Glutamatergic neuron (in vitro differentiated cells): ENCODE measurements around the gene PCDHGA2. TPM values are rescaled to one million over a fixed set of nuclear protein-coding genes. Genes with fewer than 3 reads are reported as not detected.

Experiments
- DNase-seq: peaks from one replicate; pipeline ENCODE4 v3.0.0; 2022
- H3K27ac Mint-ChIP-seq: one replicate; pipeline ENCODE4 v1.8.0; 2020; ENCODE audit warnings: mild to moderate bottlenecking, mixed read lengths, inconsistent platforms; ENCODE audit not compliant: unreplicated experiment
- H3K27me3 Mint-ChIP-seq: one replicate; pipeline ENCODE4 v1.8.0; 2020; ENCODE audit warnings: mild to moderate bottlenecking, moderate library complexity, mixed read lengths, inconsistent platforms; ENCODE audit not compliant: unreplicated experiment
- H3K36me3 Mint-ChIP-seq: one replicate; pipeline ENCODE4 v1.8.0; 2020; ENCODE audit warnings: mild to moderate bottlenecking, mixed read lengths, inconsistent platforms; ENCODE audit not compliant: unreplicated experiment
- H3K4me1 Mint-ChIP-seq: one replicate; pipeline ENCODE4 v1.8.0; 2020; ENCODE audit warnings: mild to moderate bottlenecking, low read depth, mixed read lengths, inconsistent platforms; ENCODE audit not compliant: unreplicated experiment
- H3K4me3 Mint-ChIP-seq: one replicate; pipeline ENCODE4 v1.8.0; 2020; ENCODE audit warnings: mild to moderate bottlenecking, mixed read lengths, inconsistent platforms; ENCODE audit not compliant: unreplicated experiment
- H3K9me3 Mint-ChIP-seq: one replicate; pipeline ENCODE4 v1.8.0; 2020; ENCODE audit warnings: mild to moderate bottlenecking, moderate library complexity, mixed read lengths, inconsistent platforms; ENCODE audit not compliant: unreplicated experiment
- total RNA-seq: library from RNA; stranded (reverse); fragmentation: NEBNext Ultra II Directional; extraction: Animal tissue kit (Norgen Biotek cat#: 25700); gene quantifications from one replicate; pipeline ENCODE4 v1.2.1, GENCODE V29; 2021; ENCODE audit not compliant: unreplicated experiment
- TF ChIP-seq, protein P1 (sequence below): fragments of 200-600 bp; sonication (generic); IDR thresholded peaks from one replicate; pipeline ENCODE4 v1.5.0; 2021; ENCODE audit not compliant: partially characterized antibody, unreplicated experiment

Gene PCDHGA2
- total RNA-seq, 1 donor from 2014 or later: 3.0 TPM

DNA sequence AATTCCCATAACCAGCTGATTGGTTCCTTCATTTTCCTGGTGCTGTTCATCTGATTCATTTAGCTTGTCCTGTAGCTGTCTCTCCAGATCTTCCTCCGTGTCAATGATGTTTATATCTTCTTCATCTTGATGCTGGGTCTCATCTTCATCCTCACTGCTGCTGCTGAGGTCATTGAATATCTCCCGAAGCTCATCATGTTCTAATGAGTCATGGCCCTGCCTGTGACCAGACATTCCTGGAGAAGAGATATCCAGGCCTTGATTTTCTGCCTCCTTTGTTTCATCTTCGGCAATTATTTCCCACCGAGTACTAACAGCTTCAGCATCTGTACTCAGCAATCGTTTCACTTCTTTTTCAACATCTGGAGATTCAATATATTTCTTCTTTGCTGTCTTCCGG is 19.4 kb upstream of the PCDHGA2 start:
- H3K4me3 Mint-ChIP-seq: peak overlapping the region; percentile 95
- DNase-seq: no peak
- H3K27me3 Mint-ChIP-seq: peaks cover 14% of the 10 kb centered on the region
- H3K9me3 Mint-ChIP-seq: peaks cover 44% of the 10 kb centered on the region
- TF ChIP-seq, protein P1, sequence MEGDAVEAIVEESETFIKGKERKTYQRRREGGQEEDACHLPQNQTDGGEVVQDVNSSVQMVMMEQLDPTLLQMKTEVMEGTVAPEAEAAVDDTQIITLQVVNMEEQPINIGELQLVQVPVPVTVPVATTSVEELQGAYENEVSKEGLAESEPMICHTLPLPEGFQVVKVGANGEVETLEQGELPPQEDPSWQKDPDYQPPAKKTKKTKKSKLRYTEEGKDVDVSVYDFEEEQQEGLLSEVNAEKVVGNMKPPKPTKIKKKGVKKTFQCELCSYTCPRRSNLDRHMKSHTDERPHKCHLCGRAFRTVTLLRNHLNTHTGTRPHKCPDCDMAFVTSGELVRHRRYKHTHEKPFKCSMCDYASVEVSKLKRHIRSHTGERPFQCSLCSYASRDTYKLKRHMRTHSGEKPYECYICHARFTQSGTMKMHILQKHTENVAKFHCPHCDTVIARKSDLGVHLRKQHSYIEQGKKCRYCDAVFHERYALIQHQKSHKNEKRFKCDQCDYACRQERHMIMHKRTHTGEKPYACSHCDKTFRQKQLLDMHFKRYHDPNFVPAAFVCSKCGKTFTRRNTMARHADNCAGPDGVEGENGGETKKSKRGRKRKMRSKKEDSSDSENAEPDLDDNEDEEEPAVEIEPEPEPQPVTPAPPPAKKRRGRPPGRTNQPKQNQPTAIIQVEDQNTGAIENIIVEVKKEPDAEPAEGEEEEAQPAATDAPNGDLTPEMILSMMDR: no peak
- peak overlapping the region; percentile 99 for H3K27ac Mint-ChIP-seq
- H3K36me3 Mint-ChIP-seq: peaks cover 48% of the 10 kb centered on the region
- H3K4me1 Mint-ChIP-seq: peaks cover 2% of the 10 kb centered on the region

DNA sequence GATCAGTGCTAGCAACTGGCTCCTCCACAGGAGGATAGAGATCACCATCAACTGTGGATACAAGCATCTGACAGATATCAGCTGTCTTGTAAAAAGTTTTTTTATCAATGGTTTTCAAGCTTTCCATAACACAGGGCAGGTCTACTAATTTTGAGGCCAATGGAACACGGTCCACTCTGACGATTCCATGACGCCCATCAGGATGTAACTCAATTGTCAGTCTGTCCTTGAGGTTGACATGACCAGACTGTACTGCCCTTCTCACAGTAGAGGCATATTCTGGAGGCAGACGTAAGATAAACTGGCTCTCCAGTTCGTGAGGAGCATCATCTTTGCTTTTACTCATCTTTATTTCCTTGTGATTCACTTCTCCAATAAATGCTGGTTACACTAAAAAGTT is 18.9 kb upstream of the PCDHGA2 start:
- Mint-ChIP-seq H3K27ac (peak overlapping the region; percentile 99), H3K27me3 (peaks cover 14% of the 10 kb centered on the region), H3K9me3 (peaks cover 44% of the 10 kb centered on the region), H3K36me3 (peaks cover 43% of the 10 kb centered on the region), H3K4me3 (peak overlapping the region; percentile 95), H3K4me1 (peaks cover 2% of the 10 kb centered on the region)
- DNase-seq: no peak
- TF ChIP-seq, protein P1: no peak

DNA sequence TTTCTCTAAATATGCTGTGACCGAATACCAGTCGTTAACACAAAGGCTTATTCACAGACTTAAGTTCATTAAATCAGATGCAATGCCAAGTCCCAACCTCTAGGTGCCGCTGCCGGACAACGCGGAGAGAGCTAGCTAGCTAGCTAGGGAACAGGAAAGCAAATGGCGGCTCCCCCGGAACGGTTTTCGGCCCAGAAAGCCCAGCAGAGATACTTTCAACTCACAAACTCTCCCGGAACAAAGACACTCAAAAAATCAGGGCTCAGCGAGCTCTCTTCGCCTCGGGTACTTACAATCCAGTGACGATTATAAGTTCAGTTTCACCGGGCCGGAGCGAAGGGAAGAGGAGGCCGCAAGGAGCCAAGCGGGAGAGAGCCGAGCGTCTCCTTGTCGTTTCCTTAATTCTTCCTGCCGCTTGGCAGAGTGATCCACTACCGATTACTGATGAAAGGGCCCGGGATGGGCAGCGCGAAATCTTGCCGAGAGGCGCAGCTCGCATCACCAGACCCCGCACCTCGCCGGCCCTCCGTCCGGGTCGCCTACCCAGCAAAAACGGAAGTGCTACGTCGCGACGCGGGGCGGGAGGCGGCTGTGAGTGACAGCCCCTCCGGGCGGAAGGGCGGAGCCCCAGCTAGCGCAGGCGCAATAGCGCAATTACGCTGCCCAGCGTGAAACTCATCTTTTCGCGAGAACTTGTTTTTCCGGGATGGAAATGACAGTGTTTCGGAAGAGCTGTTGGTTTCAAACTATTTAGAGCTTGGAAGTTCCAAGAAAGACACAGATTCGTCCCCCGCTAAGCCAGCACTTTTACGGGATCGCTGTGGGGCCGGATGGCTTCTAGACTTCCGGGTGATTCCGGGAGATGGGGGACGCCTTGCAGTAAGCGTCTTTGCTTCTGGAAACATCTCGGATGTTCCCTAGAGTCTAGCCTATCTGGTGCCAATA is 18.1 kb upstream of the PCDHGA2 start, which contains the start of gene TAF7:
TSS of gene TAF7 (minus strand) at position 560 of the 945 bp plus-strand sequence. CDS start 740 bp downstream, outside the sequence.
- Mint-ChIP-seq H3K4me3 (peak within 1 kb of the TSS; percentile 95), H3K9me3 (peaks cover 39% of the 10 kb centered on the region), H3K27me3 (peaks cover 14% of the 10 kb centered on the region), H3K4me1 (peaks cover 2% of the 10 kb centered on the region), H3K27ac (peak within 1 kb of the TSS; percentile 99), H3K36me3 (peaks cover 35% of the 10 kb centered on the region)
- DNase-seq: peak; percentile 95
- TF ChIP-seq, protein P1: peak; percentile 89

DNA sequence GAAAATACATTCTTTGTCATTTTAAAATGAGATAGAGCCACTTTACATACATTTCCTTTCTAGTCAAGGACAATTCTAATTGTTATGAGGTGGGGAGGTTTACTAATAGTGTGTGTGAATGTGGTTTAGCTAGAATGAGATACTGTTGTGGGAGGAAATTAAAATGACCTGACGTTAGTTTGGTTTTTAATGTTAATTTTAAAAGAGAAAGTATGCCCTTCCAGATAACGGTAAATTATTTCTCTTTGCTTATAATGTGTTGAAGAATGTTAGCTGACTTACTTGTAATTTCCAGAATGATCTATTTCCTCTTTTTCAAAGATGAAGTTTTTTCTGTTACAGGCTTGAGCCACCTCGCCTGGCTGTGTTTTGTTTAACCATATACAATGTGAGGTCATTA is 16.3 kb upstream of the PCDHGA2 start:
- H3K27ac Mint-ChIP-seq: no peak overlapping the region
- H3K4me3 Mint-ChIP-seq: peak overlapping the region; percentile 95
- peaks cover 39% of the 10 kb centered on the region for H3K36me3 Mint-ChIP-seq
- H3K27me3 Mint-ChIP-seq: peaks cover 15% of the 10 kb centered on the region
- DNase-seq: no peak
- peaks cover 35% of the 10 kb centered on the region for H3K9me3 Mint-ChIP-seq
- H3K4me1 Mint-ChIP-seq: peaks cover 2% of the 10 kb centered on the region
- TF ChIP-seq, protein P1: no peak
